K562 (cell line): Measurements from ENCODE around the gene XRCC2.

Source experiments
- ARID2 ChIP-seq: fragments of 450-650 bp; IDR thresholded peaks from 2 replicates; pipeline ENCODE4 v1.6.1; 2017; ENCODE audit warnings: antibody characterized with exemption, mild to moderate bottlenecking
- ATF6 ChIP-seq: sonication (generic); formaldehyde crosslinking; IDR thresholded peaks from 2 replicates; pipeline ENCODE4 v1.4.0; 2020; ENCODE audit warnings: mild to moderate bottlenecking, missing genetic modification reagents
- CHD1 ChIP-seq: fragments of 200-600 bp; sonication (generic); IDR thresholded peaks from one replicate; pipeline ENCODE4 v1.6.1; 2012; ENCODE audit warnings: mild to moderate bottlenecking, moderate library complexity, low read length, inconsistent platforms
- CTCF ChIP-seq, 3 experiments: IDR thresholded peaks in 2 of 3; conservative IDR thresholded peaks in 1 of 3; 2 replicates each; pipeline ENCODE4 v1.5.1; 2011 to 2012; ENCODE audit warnings: low read length in 3 of 3, mild to moderate bottlenecking in 3 of 3, control low read depth in 2 of 3, improper control_type of control experiment in 1 of 3, inconsistent platforms in 1 of 3, low read depth in 1 of 3, mixed read lengths in 1 of 3, moderate library complexity in 1 of 3; ENCODE audit not compliant: insufficient read depth in 2 of 3
- DPF2 ChIP-seq: fragments of 450-650 bp; IDR thresholded peaks from 2 replicates; pipeline ENCODE4 v1.6.1; 2016
- EZH2 ChIP-seq: IDR thresholded peaks from 2 replicates; pipeline ENCODE4 v1.6.1; 2012; ENCODE audit warnings: low read depth, mild to moderate bottlenecking, inconsistent platforms, low read length, borderline replicate concordance
- MAX ChIP-seq: sonication (generic); formaldehyde crosslinking; IDR thresholded peaks from 2 replicates; pipeline ENCODE4 v1.9.0; 2022; ENCODE audit warnings: mild to moderate bottlenecking, missing genetic modification reagents
- POLR2A ChIP-seq: fragments of 450-650 bp; conservative IDR thresholded peaks from 2 replicates; pipeline ENCODE4 v1.6.1; 2016
- POLR2AphosphoS5 ChIP-seq: IDR thresholded peaks from 2 replicates; pipeline ENCODE4 v1.6.1; 2011; ENCODE audit warnings: mild to moderate bottlenecking, low read depth, low read length, moderate library complexity; ENCODE audit not compliant: control insufficient read depth, insufficient read depth
- PURB ChIP-seq: sonication (generic); formaldehyde crosslinking; IDR thresholded peaks from 2 replicates; pipeline ENCODE4 v1.9.0; 2021; ENCODE audit warnings: low read depth, mild to moderate bottlenecking, missing genetic modification reagents
- RFX5 ChIP-seq: IDR thresholded peaks from 2 replicates; pipeline ENCODE4 v1.6.1; 2011; ENCODE audit warnings: low read depth, mild to moderate bottlenecking, improper control_type of control experiment, low read length
- SMC3 ChIP-seq: conservative IDR thresholded peaks from 2 replicates; pipeline ENCODE4 v1.6.1; 2011; ENCODE audit warnings: low read depth, low read length, improper control_type of control experiment; ENCODE audit not compliant: insufficient read depth
- USF2 ChIP-seq: sonication (generic); formaldehyde crosslinking; IDR thresholded peaks from 2 replicates; pipeline ENCODE4 v1.5.0; 2020; ENCODE audit warnings: missing genetic modification reagents
- VEZF1 ChIP-seq: fragments of 200-800 bp; sonication (Bioruptor generic); IDR thresholded peaks from 2 replicates; pipeline ENCODE4 v1.6.1; 2017; ENCODE audit warnings: missing genetic modification characterization, missing compliant biosample characterization

- TF ChIP-seq PURB (CRISPR knock-in tag) (no peak), EZH2 (no peak), SMC3 (no peak), ARID2 (no peak), POLR2A (no peak), RFX5 (no peak), VEZF1 (CRISPR knock-in tag) (no peak), MAX (CRISPR knock-in tag) (no peak), CTCF (IDR thresholded peaks at IDR 0.05 in 2 of 3, conservative IDR thresholded peaks at IDR 0.05 in 1 of 3; ENCODE audit: insufficient read depth in 2 of 3, low read depth in 1 of 3, low read length in 3 of 3) (no peak), DPF2 (no peak), POLR2AphosphoS5 (no peak), ATF6 (CRISPR knock-in tag) (no peak), USF2 (CRISPR knock-in tag) (no peak), CHD1 (no peak)
Measured at GRCh38 chr7:152617056-152617455, 58.9 kb downstream of the XRCC2 start.
